COLO668 (cell line): ENCODE data around the gene AP3M1.
A peak's percentile ranks its signal among the peaks of the same experiment; 100 is the strongest.

Source experiments
- DNase-seq: peaks from one replicate; lab custom pipeline; 2025; ENCODE audit not compliant: unreplicated experiment; lab: John Stamatoyannopoulos, UW

The AP3M1 gene

GRCh38 chr10:74081941-74082718 is 68.5 kb downstream of the AP3M1 start:
- no peak for DNase-seq

GRCh38 chr10:74081192-74081803 is 69.3 kb downstream of the AP3M1 start:
- peak; percentile 12 for DNase-seq

- DNase-seq, result no peak
Observed at GRCh38 chr10:74079936-74080590, 70.6 kb downstream of the AP3M1 start.

- DNase-seq, result no peak
Observed at GRCh38 chr10:74079028-74079935, 71.3 kb downstream of the AP3M1 start.

GRCh38 chr10:74078037-74078436 is 72.6 kb downstream of the AP3M1 start:
- no peak for DNase-seq

- DNase-seq, result no peak
Observed at GRCh38 chr10:74077416-74077815, 73.2 kb downstream of the AP3M1 start.

GRCh38 chr10:74076961-74077360 is 73.7 kb downstream of the AP3M1 start:
- DNase-seq, result no peak

GRCh38 chr10:74075906-74076305 is 74.7 kb downstream of the AP3M1 start:
- no peak for DNase-seq

GRCh38 chr10:74072503-74072902 is 78.1 kb downstream of the AP3M1 start:
- no peak for DNase-seq

GRCh38 chr10:74071157-74071556 is 79.5 kb downstream of the AP3M1 start:
- no peak for DNase-seq
